Kidney epithelial cell (primary cell): ENCODE data around the gene JMJD1C. TPM values are rescaled to one million over a fixed set of nuclear protein-coding genes. Genes with fewer than 3 reads are reported as not detected.

Experiments used
- DNase-seq: peaks from one replicate; pipeline ENCODE4 v3.0.0-alpha.2; 2010; ENCODE audit warnings: low read depth
- H3K27me3 ChIP-seq: 2 replicates; pipeline ENCODE4 v1.6.0; 2011; ENCODE audit warnings: low read length; ENCODE audit not compliant: control insufficient read depth, insufficient read depth
- H3K36me3 ChIP-seq: 2 replicates; pipeline ENCODE4 v1.5.1; 2011; ENCODE audit warnings: low read length; ENCODE audit not compliant: control insufficient read depth, insufficient read depth
- H3K4me3 ChIP-seq: 2 replicates; pipeline ENCODE4 v1.5.1; 2011; ENCODE audit warnings: low read depth, mild to moderate bottlenecking, control low read depth, low read length
- CTCF ChIP-seq: IDR thresholded peaks from 2 replicates; pipeline ENCODE4 v1.5.1; 2011; ENCODE audit warnings: mild to moderate bottlenecking, moderate library complexity, low read length, control low read depth, inconsistent platforms; ENCODE audit not compliant: insufficient read depth, poor library complexity, severe bottlenecking
- total RNA-seq: library from RNA; depleted of rRNA; stranded (reverse); fragments of >200 nt; gene quantifications from 2 replicates; pipeline ENCODE4 v1.2.3, GENCODE V29; 2015

JMJD1C gene
- total RNA-seq, 1 donor from 2014 or later = 90.3 TPM

GRCh38 chr10:63150745-63151144, 315.0 kb downstream of the JMJD1C start:
- Histone ChIP-seq H3K27me3 (no peaks in the 10 kb centered on the region), H3K36me3 (peaks cover 1% of the 10 kb centered on the region), H3K4me3 (no peak overlapping the region)
- TF ChIP-seq CTCF = no peak
- DNase-seq = no peak

GRCh38 chr10:63146503-63146902, 319.3 kb downstream of the JMJD1C start:
- Histone ChIP-seq H3K4me3 (no peak overlapping the region), H3K36me3 (no peaks in the 10 kb centered on the region), H3K27me3 (no peaks in the 10 kb centered on the region)
- no peak for DNase-seq
- no peak for TF ChIP-seq CTCF

- H3K27me3 ChIP-seq = no peaks in the 10 kb centered on the region
- no peaks in the 10 kb centered on the region for H3K36me3 ChIP-seq
- TF ChIP-seq CTCF = no peak
- no peak for DNase-seq
- no peak overlapping the region for H3K4me3 ChIP-seq
Measured at GRCh38 chr10:63145782-63146181, 320.0 kb downstream of the JMJD1C start.

- Histone ChIP-seq H3K27me3 (no peaks in the 10 kb centered on the region), H3K4me3 (no peak overlapping the region), H3K36me3 (no peaks in the 10 kb centered on the region)
- TF ChIP-seq CTCF = no peak
- no peak for DNase-seq
Measured at GRCh38 chr10:63143987-63144386, 321.8 kb downstream of the JMJD1C start.

- no peaks in the 10 kb centered on the region for H3K36me3 ChIP-seq
- DNase-seq = no peak
- H3K4me3 ChIP-seq = no peak overlapping the region
- no peak for TF ChIP-seq CTCF
- H3K27me3 ChIP-seq = no peaks in the 10 kb centered on the region
Measured at GRCh38 chr10:63142136-63142535, 323.6 kb downstream of the JMJD1C start.

GRCh38 chr10:63140077-63140476, 325.7 kb downstream of the JMJD1C start:
- H3K36me3 ChIP-seq = no peaks in the 10 kb centered on the region
- TF ChIP-seq CTCF = no peak
- no peaks in the 10 kb centered on the region for H3K27me3 ChIP-seq
- no peak overlapping the region for H3K4me3 ChIP-seq
- DNase-seq = no peak
